Smooth muscle cell of the brain vasculature (primary cell): Measurements from ENCODE around the gene AIFM3.

Source experiments
- DNase-seq: peaks from one replicate; pipeline ENCODE4 v3.0.0-alpha.2; 2012; ENCODE audit warnings: low read depth, low spot score

The AIFM3 gene

DNA sequence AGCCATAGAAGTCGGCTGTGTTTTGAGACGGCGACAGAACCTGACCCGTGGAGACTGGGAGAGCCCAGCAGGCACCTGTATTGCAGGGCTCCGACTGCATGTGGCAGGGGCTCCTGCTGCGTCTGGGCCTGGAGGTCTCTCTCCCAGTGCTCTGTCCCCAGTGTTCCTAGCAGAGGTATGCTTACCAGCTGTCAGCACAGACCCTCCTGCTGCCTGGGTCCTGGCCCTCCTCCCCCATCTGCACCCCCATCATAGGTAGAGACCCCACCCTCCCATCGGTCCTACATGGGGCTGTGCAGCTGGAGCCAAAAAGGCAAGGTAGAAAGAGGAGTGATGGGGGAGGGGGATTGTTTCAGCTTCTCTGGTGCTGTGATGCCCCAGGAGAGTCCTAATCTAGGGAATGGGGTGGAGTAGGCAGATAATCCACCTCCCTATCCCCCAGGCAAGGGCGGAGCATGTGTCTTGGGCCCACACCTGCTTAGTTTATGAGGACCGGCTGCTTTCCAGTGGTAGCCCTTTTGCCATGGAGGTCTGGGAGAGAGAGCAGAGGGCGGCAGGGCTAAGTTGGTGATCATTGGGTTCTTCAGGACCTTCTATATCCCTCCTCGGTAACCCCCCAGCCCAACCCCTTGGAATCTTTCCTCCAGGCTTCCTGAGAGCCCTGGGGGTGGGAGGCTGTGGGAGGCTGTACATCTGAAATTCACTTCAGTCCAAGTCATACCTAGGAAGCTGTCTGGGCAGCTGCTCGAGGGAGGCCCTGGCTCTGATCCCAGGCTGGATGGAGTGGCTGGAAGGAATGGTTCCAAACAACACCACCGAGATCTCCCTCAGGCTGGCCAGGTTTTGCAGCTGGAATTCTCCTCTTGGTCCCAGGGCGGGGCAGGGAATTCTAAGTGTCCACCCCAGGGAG, 60.0 kb downstream of the AIFM3 start:
- DNase-seq = no peak

DNA sequence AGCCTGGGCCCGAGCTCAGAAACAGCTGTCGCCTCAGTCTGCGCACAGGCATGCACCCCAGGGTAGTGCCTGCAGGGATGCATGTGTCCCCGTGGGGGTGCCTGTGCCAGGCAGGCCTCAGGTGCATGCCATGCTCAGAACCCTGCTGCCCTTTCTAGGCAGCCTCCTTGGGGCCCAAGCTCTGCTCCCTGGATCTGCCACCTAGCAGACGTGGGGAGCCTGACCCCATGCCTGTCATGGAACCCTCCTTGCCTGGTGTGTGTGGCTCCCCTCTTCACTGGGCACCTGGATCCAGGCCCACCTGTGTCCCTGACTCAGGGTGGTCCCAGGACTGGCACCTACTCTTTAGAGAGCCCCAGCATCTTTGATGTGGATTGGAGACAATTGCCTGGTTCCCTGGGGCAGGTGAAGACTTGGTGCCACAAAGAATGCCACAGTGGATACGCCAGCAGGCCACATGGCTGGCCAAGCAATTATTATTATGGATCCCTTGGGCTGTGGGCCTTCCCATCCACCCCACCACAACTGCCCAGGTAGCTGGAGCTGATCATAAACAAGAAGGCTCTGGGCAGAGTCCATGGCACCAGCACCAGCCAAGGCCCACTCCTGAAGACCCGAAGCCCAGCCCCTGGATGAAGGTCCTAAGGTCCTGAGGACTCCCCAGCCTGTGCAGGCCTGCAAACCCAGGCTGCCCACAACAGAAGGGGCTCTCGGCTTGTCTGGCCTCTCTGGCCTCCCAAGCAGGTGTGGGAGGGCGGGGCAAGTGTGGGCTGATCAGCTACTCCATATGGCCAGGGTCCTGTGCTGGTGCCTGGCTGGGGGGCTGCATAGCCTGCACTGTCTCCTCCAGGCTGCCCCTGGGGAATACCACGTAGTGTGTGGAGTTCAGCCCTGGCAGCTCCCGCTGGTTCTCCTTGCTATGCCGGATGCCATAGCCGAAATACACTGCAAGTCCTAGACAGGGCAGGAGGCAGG, 61.5 kb downstream of the AIFM3 start:
- DNase-seq = no peak

DNA sequence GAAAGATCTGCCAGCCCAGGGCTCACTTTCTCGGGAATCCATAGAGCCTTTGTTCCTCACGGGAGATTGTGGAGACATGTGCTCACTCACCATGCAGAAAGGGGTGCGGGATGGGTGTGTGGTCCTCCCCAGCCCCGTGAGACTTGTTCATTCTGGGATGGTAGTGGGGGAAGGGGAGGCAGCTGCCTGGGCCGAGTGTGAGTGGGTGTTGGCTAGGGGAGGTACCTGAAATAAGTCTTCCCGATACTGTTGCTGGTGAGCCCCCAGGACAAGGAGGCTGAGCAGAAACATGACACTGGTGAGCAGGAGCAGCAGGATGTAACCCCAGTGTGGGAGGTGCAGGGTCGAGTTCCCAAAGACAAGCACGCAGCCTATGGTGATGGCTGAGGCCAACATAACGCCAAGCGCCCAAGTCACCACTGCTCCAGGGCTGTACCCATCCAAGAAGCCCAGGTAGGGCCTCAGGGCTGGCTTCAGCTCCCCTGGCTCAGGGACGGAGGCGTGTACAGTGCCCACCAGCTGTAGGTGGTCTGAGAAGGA, 62.5 kb downstream of the AIFM3 start:
- DNase-seq = no peak

DNA sequence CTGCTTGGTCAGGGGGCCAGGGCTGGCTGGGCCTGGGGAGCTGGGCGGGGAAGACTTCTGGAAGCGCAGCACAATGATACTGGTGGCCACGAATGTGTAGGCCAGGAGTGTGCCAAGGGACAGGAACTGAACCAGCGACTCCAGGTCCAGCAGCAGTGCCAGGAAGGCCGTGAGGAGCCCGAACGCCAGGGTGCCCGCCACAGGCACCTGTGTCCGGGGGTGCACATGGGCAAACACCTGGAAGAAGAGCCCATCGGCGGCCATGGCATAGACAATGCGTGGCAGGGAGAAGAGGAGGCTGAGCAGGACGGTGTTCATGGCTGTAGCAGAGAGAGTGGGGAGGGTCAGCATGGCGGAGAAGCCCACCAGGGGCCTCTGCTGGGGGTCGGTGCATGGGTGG, 63.0 kb downstream of the AIFM3 start:
- no peak for DNase-seq
